Endodermal cell (in vitro differentiated cells): ENCODE measurements around the gene NID1. TPM values are rescaled to one million over a fixed set of nuclear protein-coding genes. Genes with fewer than 3 reads are reported as not detected.

ENCODE experiments used
- DNase-seq: peaks from one replicate; pipeline ENCODE4 v3.0.0-alpha.2; 2017
- H3K27ac ChIP-seq: 2 replicates; pipeline ENCODE4 v1.5.1; 2013; ENCODE audit warnings: mild to moderate bottlenecking, low read depth, low read length, moderate library complexity
- H3K27me3 ChIP-seq: 2 replicates; pipeline ENCODE4 v1.6.1; 2013; ENCODE audit warnings: mild to moderate bottlenecking, low read length, moderate library complexity; ENCODE audit not compliant: insufficient read depth, control insufficient read depth, poor library complexity, severe bottlenecking
- H3K36me3 ChIP-seq: 2 replicates; pipeline ENCODE4 v1.7.0; 2013; ENCODE audit warnings: mild to moderate bottlenecking, low read length, moderate library complexity; ENCODE audit not compliant: control insufficient read depth, insufficient read depth
- H3K4me1 ChIP-seq: one replicate; pipeline ENCODE4 v1.7.0; 2013; ENCODE audit warnings: low read length; ENCODE audit not compliant: control insufficient read depth, insufficient read depth
- H3K4me3 ChIP-seq: 2 replicates; pipeline ENCODE4 v1.5.1; 2013; ENCODE audit warnings: mild to moderate bottlenecking, low read length, moderate library complexity
- H3K9ac ChIP-seq: 2 replicates; pipeline ENCODE4 v1.6.1; 2013; ENCODE audit warnings: mild to moderate bottlenecking, low read length, moderate library complexity; ENCODE audit not compliant: poor library complexity, severe bottlenecking; ENCODE audit errors: extremely low read depth
- H3K9me3 ChIP-seq: 2 replicates; pipeline ENCODE4 v1.6.1; 2013; ENCODE audit warnings: mild to moderate bottlenecking, low read length, moderate library complexity; ENCODE audit not compliant: control insufficient read depth
- H3K27ac Mint-ChIP-seq: 2 replicates; pipeline ENCODE4 v1.8.0; 2020; ENCODE audit warnings: mixed read lengths
- H3K27me3 Mint-ChIP-seq: 2 replicates; pipeline ENCODE4 v1.8.0; 2021; ENCODE audit warnings: mild to moderate bottlenecking, mixed read lengths; ENCODE audit not compliant: insufficient read depth
- H3K36me3 Mint-ChIP-seq: 2 replicates; pipeline ENCODE4 v1.8.0; 2020; ENCODE audit warnings: low read depth, mixed read lengths
- H3K4me1 Mint-ChIP-seq: 2 replicates; pipeline ENCODE4 v1.8.0; 2020; ENCODE audit warnings: mixed read lengths
- H3K4me3 Mint-ChIP-seq: 2 replicates; pipeline ENCODE4 v1.8.0; 2020; ENCODE audit warnings: mild to moderate bottlenecking, moderate library complexity, mixed read lengths
- H3K9me3 Mint-ChIP-seq: 2 replicates; pipeline ENCODE4 v1.8.0; 2020; ENCODE audit warnings: mild to moderate bottlenecking, mixed read lengths
- WGBS, 2 experiments: methylation state at CpG; one replicate each; pipeline versions ENCODE4 v1.1.5 to v1.1.7; 2013; ENCODE audit warnings: missing lambda C conversion rate in 2 of 2, mixed read lengths in 1 of 2; ENCODE audit not compliant: insufficient coverage in 1 of 2, insufficient read length in 1 of 2; 5-methylcytosine and 5-hydroxymethylcytosine counted together
- total RNA-seq, 2 donors: library from RNA; stranded (reverse); fragmentation: NEBNext Ultra II Directional in 1 of 2; extraction: Animal tissue kit (Norgen Biotek cat#: 25700) in 1 of 2; gene quantifications; 2 replicates in 1 of 2; 3 replicates in 1 of 2; pipeline ENCODE4 v1.2.1, GENCODE V29; 2021
- TF ChIP-seq, protein P1 (sequence below): fragments of 200-600 bp; sonication (generic); conservative IDR thresholded peaks from 2 replicates; pipeline ENCODE4 v1.5.0; 2021; ENCODE audit warnings: antibody characterized with exemption, mild to moderate bottlenecking

Gene NID1
- total RNA-seq, 2 donors from 2014 or later = 12.7 to 18.3 TPM

DNA sequence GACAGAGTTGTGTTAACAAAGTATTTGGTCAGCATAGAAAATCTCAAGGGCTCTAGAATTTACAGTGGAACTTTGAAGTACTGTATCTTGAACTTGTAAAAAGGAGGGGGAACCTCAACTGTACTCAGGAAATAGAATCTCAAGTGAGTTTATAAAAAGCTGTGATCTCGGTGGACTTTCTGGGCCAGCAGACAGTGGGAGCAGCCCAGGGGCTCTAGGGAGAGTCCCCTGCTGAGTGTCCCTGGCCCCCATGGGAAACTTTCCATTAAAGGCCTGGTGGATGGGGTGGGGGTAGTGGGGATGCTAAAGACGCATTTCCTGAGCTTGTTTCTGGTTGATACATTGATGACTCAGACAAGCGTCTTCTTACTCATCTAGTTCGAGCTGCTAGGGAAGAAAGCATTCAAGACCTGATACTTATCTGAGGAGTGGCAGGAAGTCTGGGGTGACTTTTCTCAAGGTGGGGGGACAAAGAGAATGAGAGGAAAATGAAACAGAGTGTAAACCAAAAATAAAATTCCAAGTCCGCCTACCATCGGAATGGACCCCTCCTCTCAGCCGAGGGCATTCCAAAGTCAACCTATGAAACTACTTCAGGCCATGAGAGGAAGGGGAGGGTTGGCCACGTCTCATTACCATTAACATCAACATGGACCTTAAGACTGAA, 65.5 kb downstream of the NID1 start:
- Mint-ChIP-seq H3K27ac (no peak overlapping the region), H3K9me3 (no peaks in the 10 kb centered on the region), H3K27me3 (no peaks in the 10 kb centered on the region), H3K4me1 (peaks cover 7% of the 10 kb centered on the region), H3K4me3 (no peak overlapping the region), H3K36me3 (no peaks in the 10 kb centered on the region)
- 74 to 91% methylated on average over 3 to 7 of the region's 8 CpGs for WGBS, 2 experiments
- Histone ChIP-seq H3K27me3 (no peaks in the 10 kb centered on the region), H3K36me3 (no peaks in the 10 kb centered on the region), H3K4me3 (no peak overlapping the region), H3K9me3 (no peaks in the 10 kb centered on the region), H3K9ac (no peak overlapping the region), H3K4me1 (no peaks in the 10 kb centered on the region), H3K27ac (no peak overlapping the region)
- TF ChIP-seq, protein P1, sequence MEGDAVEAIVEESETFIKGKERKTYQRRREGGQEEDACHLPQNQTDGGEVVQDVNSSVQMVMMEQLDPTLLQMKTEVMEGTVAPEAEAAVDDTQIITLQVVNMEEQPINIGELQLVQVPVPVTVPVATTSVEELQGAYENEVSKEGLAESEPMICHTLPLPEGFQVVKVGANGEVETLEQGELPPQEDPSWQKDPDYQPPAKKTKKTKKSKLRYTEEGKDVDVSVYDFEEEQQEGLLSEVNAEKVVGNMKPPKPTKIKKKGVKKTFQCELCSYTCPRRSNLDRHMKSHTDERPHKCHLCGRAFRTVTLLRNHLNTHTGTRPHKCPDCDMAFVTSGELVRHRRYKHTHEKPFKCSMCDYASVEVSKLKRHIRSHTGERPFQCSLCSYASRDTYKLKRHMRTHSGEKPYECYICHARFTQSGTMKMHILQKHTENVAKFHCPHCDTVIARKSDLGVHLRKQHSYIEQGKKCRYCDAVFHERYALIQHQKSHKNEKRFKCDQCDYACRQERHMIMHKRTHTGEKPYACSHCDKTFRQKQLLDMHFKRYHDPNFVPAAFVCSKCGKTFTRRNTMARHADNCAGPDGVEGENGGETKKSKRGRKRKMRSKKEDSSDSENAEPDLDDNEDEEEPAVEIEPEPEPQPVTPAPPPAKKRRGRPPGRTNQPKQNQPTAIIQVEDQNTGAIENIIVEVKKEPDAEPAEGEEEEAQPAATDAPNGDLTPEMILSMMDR = no peak
- DNase-seq = no peak

DNA sequence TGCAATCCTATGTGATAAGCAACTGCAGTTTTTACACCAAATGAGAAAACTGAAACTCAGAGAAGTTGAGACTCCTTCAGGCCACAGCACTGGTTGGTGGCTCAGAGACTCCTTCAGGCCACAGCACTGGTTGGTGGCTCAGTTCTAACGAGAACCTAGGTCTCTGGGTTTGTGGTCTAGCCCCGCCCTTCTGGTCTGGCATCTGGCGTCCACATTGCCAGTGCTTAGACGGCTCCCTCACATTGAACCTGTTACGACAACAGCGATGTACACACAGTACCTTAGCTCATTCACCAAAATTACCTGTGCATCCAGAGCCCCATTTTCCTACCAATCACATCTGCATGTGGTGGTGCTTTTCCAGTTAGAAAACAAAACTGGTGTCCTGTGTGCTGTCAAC, 66.1 kb downstream of the NID1 start:
- no peaks in the 10 kb centered on the region for H3K4me1 ChIP-seq
- peaks cover 7% of the 10 kb centered on the region for H3K4me1 Mint-ChIP-seq
- no peaks in the 10 kb centered on the region for H3K27me3 ChIP-seq
- H3K27me3 Mint-ChIP-seq = no peaks in the 10 kb centered on the region
- no peaks in the 10 kb centered on the region for H3K9me3 ChIP-seq
- H3K36me3 ChIP-seq = no peaks in the 10 kb centered on the region
- H3K9ac ChIP-seq = no peak overlapping the region
- no peak overlapping the region for H3K4me3 Mint-ChIP-seq
- no peak overlapping the region for H3K4me3 ChIP-seq
- H3K36me3 Mint-ChIP-seq = no peaks in the 10 kb centered on the region
- TF ChIP-seq, protein P1 = no peak
- DNase-seq = no peak
- no peak overlapping the region for H3K27ac Mint-ChIP-seq
- H3K9me3 Mint-ChIP-seq = no peaks in the 10 kb centered on the region
- WGBS, 2 experiments = 94 to 100% methylated on average over 3 to 6 of the region's 6 CpGs
- no peak overlapping the region for H3K27ac ChIP-seq

DNA sequence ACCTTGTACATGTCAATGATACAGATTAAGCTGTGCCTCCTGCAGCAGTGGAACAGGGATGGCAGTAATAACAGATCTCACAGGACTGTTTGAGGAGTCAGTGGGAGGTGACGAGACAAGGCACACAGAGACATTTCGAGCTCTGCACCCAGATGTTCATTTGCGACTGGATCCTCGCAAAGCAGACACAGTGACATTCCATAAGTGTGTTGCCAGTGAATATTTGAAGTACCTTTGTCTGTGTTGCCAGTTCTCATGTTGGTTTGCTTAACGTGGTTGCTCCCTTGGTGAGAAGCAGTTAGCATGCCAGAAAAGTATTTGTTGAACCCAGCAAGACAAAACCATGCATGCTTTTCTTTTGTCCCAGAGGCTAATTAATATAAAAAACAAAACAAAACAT, 67.0 kb downstream of the NID1 start:
- Mint-ChIP-seq H3K4me1 (peaks cover 7% of the 10 kb centered on the region), H3K27ac (no peak overlapping the region)

More for the DNA sequence above, 67.0 kb downstream of the NID1 start:
- Mint-ChIP-seq H3K36me3 (no peaks in the 10 kb centered on the region), H3K4me3 (no peak overlapping the region), H3K9me3 (no peaks in the 10 kb centered on the region), H3K27me3 (no peaks in the 10 kb centered on the region)
- DNase-seq = no peak
- H3K27me3 ChIP-seq = no peaks in the 10 kb centered on the region
- 91 to 100% methylated on average over 5 of the region's 5 CpGs for WGBS, 2 experiments
- H3K4me3 ChIP-seq = no peak overlapping the region
- TF ChIP-seq, protein P1 = no peak
- H3K36me3 ChIP-seq = no peaks in the 10 kb centered on the region
- no peaks in the 10 kb centered on the region for H3K9me3 ChIP-seq
- H3K9ac ChIP-seq = no peak overlapping the region
- no peaks in the 10 kb centered on the region for H3K4me1 ChIP-seq
- H3K27ac ChIP-seq = no peak overlapping the region
